HUES48 (cell line): Measurements from ENCODE around the gene GALR3.
"Not testable (repeated sequence)": the region's sequence is repeated elsewhere in the genome, so short reads cannot be mapped to it uniquely, and the experiment has no call there.

Experiments used
- H3K27ac ChIP-seq: one replicate; pipeline ENCODE4 v1.7.0; 2013; ENCODE audit warnings: low read depth, low read length, inconsistent platforms
- H3K27me3 ChIP-seq: 2 replicates; pipeline ENCODE4 v1.6.1; 2013; ENCODE audit warnings: mild to moderate bottlenecking, low read length; ENCODE audit not compliant: control insufficient read depth, insufficient read depth
- H3K36me3 ChIP-seq: 2 replicates; pipeline ENCODE4 v1.6.1; 2013; ENCODE audit warnings: low read length; ENCODE audit not compliant: control insufficient read depth, insufficient read depth
- H3K4me1 ChIP-seq: 2 replicates; pipeline ENCODE4 v1.6.1; 2013; ENCODE audit warnings: mild to moderate bottlenecking, low read length; ENCODE audit not compliant: control insufficient read depth, insufficient read depth
- H3K4me3 ChIP-seq: 2 replicates; pipeline ENCODE4 v1.5.1; 2013; ENCODE audit warnings: mild to moderate bottlenecking, low read depth, low read length
- H3K9ac ChIP-seq: 2 replicates; pipeline ENCODE4 v1.6.1; 2013; ENCODE audit warnings: mild to moderate bottlenecking, low read depth, low read length, moderate library complexity
- H3K9me3 ChIP-seq: 2 replicates; pipeline ENCODE4 v1.6.1; 2013; ENCODE audit warnings: low read length; ENCODE audit not compliant: control insufficient read depth, insufficient read depth

The GALR3 gene

GRCh38 chr22:37790234-37790633, 32.9 kb upstream of the GALR3 start:
- no peak overlapping the region for H3K27ac ChIP-seq
- no peaks in the 10 kb centered on the region for H3K27me3 ChIP-seq
- H3K9me3 ChIP-seq = no peaks in the 10 kb centered on the region
- no peaks in the 10 kb centered on the region for H3K4me1 ChIP-seq
- no peak overlapping the region for H3K4me3 ChIP-seq
- H3K36me3 ChIP-seq = no peaks in the 10 kb centered on the region
- H3K9ac ChIP-seq = no peak overlapping the region

- Histone ChIP-seq H3K4me3 (no peak overlapping the region), H3K9ac (no peak overlapping the region), H3K27ac (no peak overlapping the region)
Observed at GRCh38 chr22:37792494-37792893, 30.7 kb upstream of the GALR3 start.

GRCh38 chr22:37794376-37794775, 28.8 kb upstream of the GALR3 start:
- no peaks in the 10 kb centered on the region for H3K4me1 ChIP-seq
- no peaks in the 10 kb centered on the region for H3K36me3 ChIP-seq
- no peaks in the 10 kb centered on the region for H3K9me3 ChIP-seq
- peaks cover 5% of the 10 kb centered on the region; the same call in 1 of the 2 replicates for H3K27me3 ChIP-seq
- H3K4me3 ChIP-seq = no peak overlapping the region
- no peak overlapping the region for H3K27ac ChIP-seq
- no peak overlapping the region for H3K9ac ChIP-seq

More at GRCh38 chr22:37792494-37792893, 30.7 kb upstream of the GALR3 start:
- no peaks in the 10 kb centered on the region for H3K4me1 ChIP-seq
- H3K36me3 ChIP-seq = no peaks in the 10 kb centered on the region
- no peaks in the 10 kb centered on the region for H3K27me3 ChIP-seq
- H3K9me3 ChIP-seq = no peaks in the 10 kb centered on the region

GRCh38 chr22:37796079-37796478, 27.1 kb upstream of the GALR3 start:
- peaks cover 5% of the 10 kb centered on the region; the same call in 1 of the 2 replicates for H3K27me3 ChIP-seq
- H3K36me3 ChIP-seq = no peaks in the 10 kb centered on the region
- no peak overlapping the region for H3K27ac ChIP-seq
- H3K9me3 ChIP-seq = no peaks in the 10 kb centered on the region
- H3K4me3 ChIP-seq = no peak overlapping the region
- no peak overlapping the region for H3K9ac ChIP-seq
- no peaks in the 10 kb centered on the region for H3K4me1 ChIP-seq

GRCh38 chr22:37797259-37797658, 25.9 kb upstream of the GALR3 start:
- H3K4me1 ChIP-seq, H3K27ac ChIP-seq, H3K27me3 ChIP-seq, H3K9me3 ChIP-seq, H3K36me3 ChIP-seq, H3K9ac ChIP-seq, H3K4me3 ChIP-seq: not testable (repeated sequence)

- no peaks in the 10 kb centered on the region for H3K4me1 ChIP-seq
- no peaks in the 10 kb centered on the region for H3K36me3 ChIP-seq
- H3K9me3 ChIP-seq = no peaks in the 10 kb centered on the region
- peaks cover 11% of the 10 kb centered on the region for H3K27me3 ChIP-seq
- no peak overlapping the region for H3K27ac ChIP-seq
- H3K4me3 ChIP-seq = no peak overlapping the region
- no peak overlapping the region for H3K9ac ChIP-seq
Observed at GRCh38 chr22:37797874-37798500, 25.2 kb upstream of the GALR3 start.

- not testable (repeated sequence) for H3K27ac ChIP-seq, H3K9ac ChIP-seq, H3K36me3 ChIP-seq, H3K9me3 ChIP-seq, H3K4me3 ChIP-seq
- H3K27me3 ChIP-seq = peaks cover 29% of the 10 kb centered on the region
- H3K4me1 ChIP-seq = peaks cover 12% of the 10 kb centered on the region
Observed at GRCh38 chr22:37799979-37800378, 23.2 kb upstream of the GALR3 start.

GRCh38 chr22:37801946-37802309, 21.3 kb upstream of the GALR3 start:
- peaks cover 44% of the 10 kb centered on the region for H3K27me3 ChIP-seq
- H3K9me3 ChIP-seq = no peaks in the 10 kb centered on the region
- peaks cover 27% of the 10 kb centered on the region for H3K4me1 ChIP-seq
- H3K36me3 ChIP-seq = no peaks in the 10 kb centered on the region
- H3K4me3 ChIP-seq = peak overlapping the region; percentile 86
- H3K27ac ChIP-seq = no peak overlapping the region
- H3K9ac ChIP-seq = no peak overlapping the region

- peaks cover 47% of the 10 kb centered on the region for H3K27me3 ChIP-seq
- H3K4me3 ChIP-seq = peak overlapping the region; percentile 86
- peaks cover 27% of the 10 kb centered on the region for H3K4me1 ChIP-seq
- no peak overlapping the region for H3K9ac ChIP-seq
- no peak overlapping the region for H3K27ac ChIP-seq
- H3K36me3 ChIP-seq = no peaks in the 10 kb centered on the region
- no peaks in the 10 kb centered on the region for H3K9me3 ChIP-seq
Observed at GRCh38 chr22:37802310-37803194, 20.6 kb upstream of the GALR3 start.

- peak overlapping the region; percentile 86 for H3K4me3 ChIP-seq
- H3K9me3 ChIP-seq = no peaks in the 10 kb centered on the region
- H3K27me3 ChIP-seq = peaks cover 47% of the 10 kb centered on the region
- H3K4me1 ChIP-seq = peaks cover 27% of the 10 kb centered on the region
- no peak overlapping the region for H3K9ac ChIP-seq
- no peaks in the 10 kb centered on the region for H3K36me3 ChIP-seq
- no peak overlapping the region for H3K27ac ChIP-seq
Observed at GRCh38 chr22:37803195-37803638, 20.0 kb upstream of the GALR3 start.
